Spinal cord (tissue), 10 donors: ENCODE measurements around the gene MBD2. TPM values are rescaled to one million over a fixed set of nuclear protein-coding genes. Genes with fewer than 3 reads are reported as not detected.
"Not testable (repeated sequence)": the region's sequence is repeated elsewhere in the genome, so short reads cannot be mapped to it uniquely, and the experiment has no call there.

Source experiments
- DNase-seq, 6 donors: peaks; one replicate each; pipeline versions ENCODE4 v3.0.0 to v3.0.0-alpha.2; 2013 to 2015; ENCODE audit warnings: low spot score in 6 of 6, low read depth in 4 of 6
- H3K27ac ChIP-seq: one replicate; pipeline ENCODE4 v1.5.1; 2013; ENCODE audit warnings: low read depth, low read length, control low read depth
- H3K27me3 ChIP-seq: one replicate; pipeline ENCODE4 v1.6.1; 2013; ENCODE audit warnings: low read length; ENCODE audit not compliant: control insufficient read depth, insufficient read depth
- H3K36me3 ChIP-seq: one replicate; pipeline ENCODE4 v1.6.1; 2013; ENCODE audit warnings: low read length; ENCODE audit not compliant: control insufficient read depth, insufficient read depth
- H3K4me1 ChIP-seq: one replicate; pipeline ENCODE4 v1.6.1; 2013; ENCODE audit warnings: low read length; ENCODE audit not compliant: control insufficient read depth, insufficient read depth
- H3K4me3 ChIP-seq: one replicate; pipeline ENCODE4 v1.5.1; 2013; ENCODE audit warnings: low read depth, low read length, control low read depth
- H3K9me3 ChIP-seq: one replicate; pipeline ENCODE4 v1.6.1; 2013; ENCODE audit warnings: low read length; ENCODE audit not compliant: control insufficient read depth, insufficient read depth
- WGBS: methylation state at CpG from one replicate; pipeline ENCODE4 v1.1.5; 2013; ENCODE audit warnings: missing lambda C conversion rate; ENCODE audit not compliant: insufficient coverage; 5-methylcytosine and 5-hydroxymethylcytosine counted together
- polyA plus RNA-seq, 2 donors: library from polyadenylated mRNA; unstranded; fragments of 120-200 nt; gene quantifications; one replicate each; pipeline ENCODE4 v1.2.1, GENCODE V29; 2013; ENCODE audit not compliant: insufficient read length in 2 of 2
- total RNA-seq, 2 donors: library from RNA; depleted of rRNA in 1 of 2; stranded (reverse); fragments of 120-200 nt in 1 of 2; fragments of >200 nt in 1 of 2; gene quantifications; one replicate each; pipeline versions ENCODE4 v1.2.3 to v1.2.4, GENCODE V29; 2013 to 2014
- donor health status: healthy.

MBD2 gene
- total and polyA plus RNA-seq, 4 donors, result 22.5 to 46.9 (median 40.6) TPM

- no peak overlapping the region for H3K4me3 ChIP-seq
These were observed 18.0 kb downstream of the MBD2 start for GRCh38 chr18:54206447-54206846.

GRCh38 chr18:54205959-54206358 lies 18.5 kb downstream of the MBD2 start:
- Histone ChIP-seq H3K9me3 (no peaks in the 10 kb centered on the region), H3K4me3 (no peak overlapping the region), H3K27ac (no peak overlapping the region), H3K27me3 (no peaks in the 10 kb centered on the region), H3K36me3 (peaks cover 4% of the 10 kb centered on the region), H3K4me1 (no peaks in the 10 kb centered on the region)
- WGBS, result no CpG with 5 or more reads among the region's 1 CpG
- DNase-seq, result no peak

More at GRCh38 chr18:54206447-54206846, 18.0 kb downstream of the MBD2 start:
- H3K27ac ChIP-seq, result no peak overlapping the region
- no peaks in the 10 kb centered on the region for H3K9me3 ChIP-seq
- DNase-seq, result no peak
- H3K27me3 ChIP-seq, result no peaks in the 10 kb centered on the region
- no peaks in the 10 kb centered on the region for H3K4me1 ChIP-seq
- H3K36me3 ChIP-seq, result peaks cover 4% of the 10 kb centered on the region
- WGBS, result 52% methylated on average over 2 of the region's 2 CpGs

DNA sequence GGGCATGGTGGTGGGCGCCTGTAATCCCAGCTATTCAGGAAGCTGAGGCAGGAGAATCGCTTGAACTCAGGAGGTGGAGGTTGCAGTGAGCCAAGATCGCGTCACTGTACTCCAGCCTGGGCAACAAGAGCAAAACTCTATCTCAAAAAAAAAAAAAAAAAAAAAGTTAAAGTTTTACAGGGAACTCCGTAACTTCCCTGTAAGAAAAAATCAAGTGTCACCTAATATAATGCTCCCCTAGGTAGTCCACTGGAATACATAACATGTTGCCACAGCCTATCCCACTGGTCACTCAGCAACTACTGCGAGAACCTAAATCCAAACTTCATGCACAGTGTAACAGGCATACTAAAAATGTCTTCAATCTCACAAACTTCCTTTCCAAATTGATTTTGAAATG lies 19.0 kb downstream of the MBD2 start:
- WGBS, result 88% methylated on average over 1 of the region's 6 CpGs
- H3K36me3 ChIP-seq, H3K27ac ChIP-seq, H3K4me3 ChIP-seq, H3K9me3 ChIP-seq, H3K27me3 ChIP-seq, DNase-seq, H3K4me1 ChIP-seq: not testable (repeated sequence)

DNA sequence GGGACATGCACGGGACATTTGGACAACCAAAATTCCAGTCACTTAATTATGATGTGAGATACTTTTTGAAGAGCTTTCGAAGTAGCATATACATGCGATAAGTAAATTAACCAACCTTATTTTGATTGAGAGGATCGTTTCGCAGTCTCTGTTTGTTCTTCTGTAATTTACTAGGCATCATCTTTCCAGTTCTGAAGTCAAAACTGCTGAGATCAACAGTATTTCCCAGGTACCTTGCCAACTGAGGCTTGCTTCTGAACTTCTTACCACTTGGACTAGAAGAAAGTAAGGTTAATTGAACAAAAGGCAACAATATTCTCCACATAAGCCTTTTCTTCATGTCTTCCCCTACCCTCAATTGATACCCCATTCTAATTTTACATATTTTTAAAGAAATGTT lies 19.6 kb downstream of the MBD2 start:
- Histone ChIP-seq H3K9me3 (no peaks in the 10 kb centered on the region), H3K36me3 (peaks cover 6% of the 10 kb centered on the region), H3K4me1 (no peaks in the 10 kb centered on the region), H3K27ac (no peak overlapping the region), H3K27me3 (no peaks in the 10 kb centered on the region), H3K4me3 (no peak overlapping the region)
- no CpG with 5 or more reads among the region's 5 CpGs for WGBS
- no peak for DNase-seq

GRCh38 chr18:54203914-54204313 lies 20.6 kb downstream of the MBD2 start:
- DNase-seq, result no peak
- no peak overlapping the region for H3K27ac ChIP-seq
- no peaks in the 10 kb centered on the region for H3K9me3 ChIP-seq

DNA sequence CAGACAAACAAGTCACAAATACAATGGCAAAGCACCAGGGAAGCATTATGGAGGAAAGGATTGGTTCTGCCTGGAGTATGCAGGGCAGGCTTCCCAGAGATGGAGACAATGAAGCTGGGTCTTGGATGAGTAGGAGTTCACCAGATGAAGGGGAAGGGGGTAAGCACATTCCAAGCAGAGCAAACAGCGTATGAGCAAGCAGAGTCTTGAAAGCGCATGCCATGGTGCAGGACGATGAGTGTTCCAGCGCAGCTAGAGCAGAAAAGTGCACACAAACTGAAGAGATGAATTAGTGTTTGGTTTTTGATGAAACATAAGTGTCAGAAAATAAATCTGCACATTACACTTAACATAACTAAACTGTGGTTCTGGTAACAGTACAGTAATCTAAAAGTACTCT lies 21.6 kb downstream of the MBD2 start:
- Histone ChIP-seq H3K9me3 (no peaks in the 10 kb centered on the region), H3K4me1 (no peaks in the 10 kb centered on the region), H3K27me3 (no peaks in the 10 kb centered on the region), H3K4me3 (no peak overlapping the region), H3K36me3 (peaks cover 6% of the 10 kb centered on the region), H3K27ac (no peak overlapping the region)
- no peak for DNase-seq
- 100% methylated on average over 2 of the region's 4 CpGs for WGBS

More at GRCh38 chr18:54203914-54204313, 20.6 kb downstream of the MBD2 start:
- Histone ChIP-seq H3K4me1 (no peaks in the 10 kb centered on the region), H3K4me3 (no peak overlapping the region), H3K36me3 (peaks cover 6% of the 10 kb centered on the region), H3K27me3 (no peaks in the 10 kb centered on the region)

- H3K9me3 ChIP-seq, result no peaks in the 10 kb centered on the region
- no peak overlapping the region for H3K27ac ChIP-seq
- no peaks in the 10 kb centered on the region for H3K27me3 ChIP-seq
- peaks cover 6% of the 10 kb centered on the region for H3K36me3 ChIP-seq
- no CpG with 5 or more reads among the region's 3 CpGs for WGBS
- DNase-seq, result no peak
- no peak overlapping the region for H3K4me3 ChIP-seq
- no peaks in the 10 kb centered on the region for H3K4me1 ChIP-seq
These were observed 26.6 kb downstream of the MBD2 start for GRCh38 chr18:54197747-54198411.

- no peak overlapping the region for H3K4me3 ChIP-seq
- no peak overlapping the region for H3K27ac ChIP-seq
- no peaks in the 10 kb centered on the region for H3K27me3 ChIP-seq
- H3K4me1 ChIP-seq, result no peaks in the 10 kb centered on the region
- no peaks in the 10 kb centered on the region for H3K36me3 ChIP-seq
- H3K9me3 ChIP-seq, result no peaks in the 10 kb centered on the region
- no CpG with 5 or more reads among the region's 2 CpGs for WGBS
- no peak for DNase-seq
These were observed 30.7 kb downstream of the MBD2 start for GRCh38 chr18:54193786-54194185.

DNA sequence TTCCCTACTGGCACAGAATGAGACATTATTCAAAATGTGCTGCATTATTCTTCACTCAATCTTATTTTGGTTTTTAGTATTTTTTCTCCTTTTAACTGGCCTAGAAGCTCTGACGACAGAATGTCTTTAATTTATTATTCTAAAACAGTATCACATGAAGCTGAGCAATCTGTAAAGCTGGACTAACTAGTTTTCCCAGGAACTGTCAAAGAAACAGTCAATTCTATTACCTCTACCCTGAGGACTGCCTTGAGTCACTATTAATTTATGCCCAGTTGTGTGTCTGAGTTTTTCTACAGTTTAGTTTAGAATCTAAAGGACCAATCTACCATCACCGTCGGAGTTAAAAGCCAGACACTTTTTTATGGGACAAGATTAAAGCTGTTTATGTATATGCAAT lies 31.6 kb downstream of the MBD2 start:
- WGBS, result no CpG with 5 or more reads among the region's 3 CpGs
- no peak for DNase-seq
- Histone ChIP-seq H3K36me3 (no peaks in the 10 kb centered on the region), H3K4me3 (no peak overlapping the region), H3K9me3 (no peaks in the 10 kb centered on the region), H3K27me3 (no peaks in the 10 kb centered on the region), H3K4me1 (no peaks in the 10 kb centered on the region), H3K27ac (no peak overlapping the region)

DNA sequence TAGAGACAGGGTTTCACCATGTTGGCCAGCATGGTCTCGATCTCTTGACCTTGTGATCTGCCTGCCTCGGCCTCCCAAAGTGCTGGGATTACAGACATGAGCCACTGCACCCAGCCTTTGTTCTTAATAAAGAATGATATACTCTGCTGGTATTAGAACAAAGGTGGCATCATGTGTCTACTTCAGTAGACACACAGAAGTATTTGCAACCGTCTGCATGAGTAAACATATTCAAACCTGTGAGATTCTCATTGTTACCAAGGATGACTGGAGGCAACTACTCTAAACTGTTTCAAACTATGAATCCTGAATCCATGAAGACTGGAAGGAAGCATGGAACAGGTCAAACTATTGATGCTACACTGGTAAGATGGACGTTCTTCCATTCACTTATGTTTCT lies 32.1 kb downstream of the MBD2 start:
- H3K27ac ChIP-seq, result no peak overlapping the region
- H3K4me3 ChIP-seq, result no peak overlapping the region
- H3K27me3 ChIP-seq, result no peaks in the 10 kb centered on the region
- no peak for DNase-seq
- no peaks in the 10 kb centered on the region for H3K36me3 ChIP-seq
- no peaks in the 10 kb centered on the region for H3K4me1 ChIP-seq
- no peaks in the 10 kb centered on the region for H3K9me3 ChIP-seq
- WGBS, result 90% methylated on average over 2 of the region's 4 CpGs
